Right hindlimb (tissue), 1 donor: ENCODE results near the gene BZW1.

Source experiments
- DNase-seq: peaks from one replicate; pipeline ENCODE4 v3.0.0-alpha.2; 2018

Gene BZW1

DNA sequence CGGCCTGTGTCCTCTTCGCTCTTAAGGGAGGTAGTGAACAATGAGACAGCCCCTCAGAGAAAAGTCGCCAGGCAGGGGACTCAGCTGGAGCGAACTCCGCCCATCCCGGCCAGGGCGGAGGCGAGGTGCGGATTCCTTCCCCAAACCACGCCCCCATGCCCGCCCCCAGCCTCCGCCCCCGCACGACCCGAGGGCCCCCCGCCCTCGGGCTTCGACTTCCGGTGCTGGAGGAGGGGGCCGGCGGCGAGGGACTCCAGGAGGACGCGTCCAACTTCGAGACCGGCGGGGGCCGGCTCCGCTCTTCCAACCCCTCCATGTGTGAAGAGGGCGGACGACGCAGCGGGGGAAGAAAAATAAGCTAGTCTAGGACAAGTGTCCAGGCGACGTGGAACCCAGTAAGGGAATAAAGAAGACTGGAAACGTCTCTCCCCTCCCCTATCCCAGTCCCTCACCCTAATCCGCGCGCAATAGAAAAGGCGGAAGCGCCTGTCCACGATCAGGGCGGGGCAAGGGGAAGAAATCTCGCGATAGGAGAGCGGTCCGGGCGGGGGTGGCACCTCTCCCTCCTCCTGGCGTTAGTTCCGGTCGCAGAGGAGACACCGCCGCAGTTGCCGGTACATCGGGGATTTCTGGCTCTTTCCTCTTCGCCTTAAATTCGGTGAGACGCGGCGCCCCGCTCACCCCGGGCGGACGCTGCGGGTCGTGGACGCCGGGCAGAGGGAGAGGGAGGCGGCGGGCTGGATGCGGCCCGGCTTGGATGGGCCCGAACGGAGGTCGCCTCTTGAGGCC, at the start of gene BZW1:
TSS of gene BZW1 (plus strand) at position 578 of the 789 bp plus-strand sequence. CDS start 1,308 bp downstream, outside the sequence.
- peak; percentile 98 for DNase-seq

DNA sequence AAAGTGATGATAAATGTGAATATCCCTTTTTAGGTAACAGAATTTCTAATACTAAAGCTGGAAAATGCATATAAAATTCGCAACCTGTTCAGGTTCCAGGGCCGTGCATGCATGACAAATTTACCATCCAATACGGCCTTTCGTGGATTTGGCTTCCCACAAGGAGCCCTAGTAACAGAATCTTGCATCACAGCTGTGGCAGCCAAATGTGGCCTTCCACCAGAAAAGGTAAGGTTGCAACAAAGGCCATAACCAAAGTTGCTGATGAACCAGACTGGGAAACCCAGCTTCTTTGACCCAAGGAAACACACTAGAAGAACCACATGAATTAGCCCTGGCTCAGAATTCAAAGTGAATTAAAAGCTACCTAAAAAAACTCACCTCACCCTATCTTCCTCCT, 49.6 kb upstream of the BZW1 start:
- DNase-seq, result no peak

DNA sequence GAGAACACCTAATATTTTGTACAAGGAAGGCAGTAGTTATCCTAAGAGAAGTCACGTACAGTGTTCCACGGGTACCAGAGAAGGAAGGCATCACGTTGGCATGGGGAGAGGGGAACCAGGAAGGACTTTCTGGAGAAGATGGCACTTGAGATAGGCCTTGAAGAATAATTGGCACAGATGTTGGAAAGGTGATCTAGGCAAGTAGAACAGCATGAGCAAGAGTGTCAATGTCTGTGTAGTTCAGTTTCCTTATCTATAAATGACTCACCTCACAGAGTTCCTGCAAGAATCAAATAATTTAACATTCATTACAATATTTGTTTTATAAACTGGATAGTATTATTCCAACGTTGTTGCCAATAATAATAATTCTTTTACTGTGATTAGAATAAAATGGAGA, 48.3 kb upstream of the BZW1 start:
- DNase-seq, result no peak

DNA sequence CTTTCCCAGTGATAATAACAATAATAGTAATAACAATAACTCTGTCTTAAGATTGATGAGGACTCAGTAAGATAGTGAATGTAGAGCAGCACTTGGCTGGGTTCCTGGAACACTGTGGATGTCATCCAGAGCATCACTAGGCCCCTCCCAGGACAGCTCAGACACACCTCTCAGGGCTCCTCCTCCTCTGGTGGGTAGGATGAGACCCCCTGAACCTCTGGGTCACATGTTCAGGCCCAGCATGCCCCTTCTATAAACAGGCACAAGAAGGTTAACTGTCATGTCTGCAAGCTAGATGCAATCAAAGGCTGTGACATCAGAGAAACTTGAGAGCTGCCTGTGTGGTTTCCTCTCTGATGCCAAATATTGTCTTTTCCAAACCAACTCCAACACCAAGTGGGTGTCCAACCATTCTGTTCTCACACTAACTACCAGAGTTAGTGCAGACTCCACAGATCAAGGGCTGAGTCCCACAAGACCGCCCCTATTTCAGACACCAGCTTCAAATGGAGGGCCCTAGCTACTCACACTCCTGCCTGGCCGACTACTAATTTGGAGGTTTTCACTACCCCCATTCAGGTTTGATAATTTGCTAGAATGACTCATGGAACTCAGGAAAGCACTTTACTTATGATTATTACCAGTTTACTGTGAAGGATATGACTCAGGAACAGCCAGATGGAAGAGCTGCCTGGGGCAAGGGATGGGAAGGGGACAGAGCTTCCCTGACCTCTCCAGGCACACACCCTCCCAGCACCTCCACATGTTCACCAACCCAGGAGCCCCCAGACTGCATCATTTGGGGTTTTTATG, 46.4 kb upstream of the BZW1 start:
- DNase-seq, result no peak

DNA sequence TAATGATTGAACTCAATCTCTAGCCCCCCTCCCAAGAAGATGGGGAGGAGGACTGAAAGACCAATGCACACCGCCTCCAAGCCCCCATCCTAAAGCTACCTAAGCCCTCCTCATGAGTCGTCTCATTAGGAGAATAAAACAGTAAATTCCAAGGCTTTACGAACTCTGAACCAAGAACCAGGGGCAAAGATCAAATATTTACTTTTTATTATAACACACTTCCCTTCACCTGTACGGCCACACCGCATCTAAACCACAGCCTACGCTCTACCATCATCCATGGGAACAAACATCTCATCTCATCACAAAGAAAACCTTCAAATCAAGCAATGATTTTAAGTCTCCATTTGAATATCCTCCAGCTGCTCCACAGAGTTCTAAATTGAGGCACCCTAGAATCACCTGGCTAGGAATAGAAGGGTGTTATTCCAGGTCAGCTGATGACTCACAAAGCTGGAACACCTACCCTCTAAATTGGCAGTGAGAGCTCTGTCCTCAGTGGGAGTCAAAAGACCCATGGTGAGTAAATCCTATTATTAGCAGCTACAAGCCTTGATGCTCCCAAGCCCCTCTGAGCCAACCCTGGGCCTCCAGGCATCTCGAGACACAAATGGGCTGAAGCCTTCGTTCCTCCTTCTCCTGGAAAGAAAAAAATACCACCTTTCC, 45.6 kb upstream of the BZW1 start:
- DNase-seq, result no peak

DNA sequence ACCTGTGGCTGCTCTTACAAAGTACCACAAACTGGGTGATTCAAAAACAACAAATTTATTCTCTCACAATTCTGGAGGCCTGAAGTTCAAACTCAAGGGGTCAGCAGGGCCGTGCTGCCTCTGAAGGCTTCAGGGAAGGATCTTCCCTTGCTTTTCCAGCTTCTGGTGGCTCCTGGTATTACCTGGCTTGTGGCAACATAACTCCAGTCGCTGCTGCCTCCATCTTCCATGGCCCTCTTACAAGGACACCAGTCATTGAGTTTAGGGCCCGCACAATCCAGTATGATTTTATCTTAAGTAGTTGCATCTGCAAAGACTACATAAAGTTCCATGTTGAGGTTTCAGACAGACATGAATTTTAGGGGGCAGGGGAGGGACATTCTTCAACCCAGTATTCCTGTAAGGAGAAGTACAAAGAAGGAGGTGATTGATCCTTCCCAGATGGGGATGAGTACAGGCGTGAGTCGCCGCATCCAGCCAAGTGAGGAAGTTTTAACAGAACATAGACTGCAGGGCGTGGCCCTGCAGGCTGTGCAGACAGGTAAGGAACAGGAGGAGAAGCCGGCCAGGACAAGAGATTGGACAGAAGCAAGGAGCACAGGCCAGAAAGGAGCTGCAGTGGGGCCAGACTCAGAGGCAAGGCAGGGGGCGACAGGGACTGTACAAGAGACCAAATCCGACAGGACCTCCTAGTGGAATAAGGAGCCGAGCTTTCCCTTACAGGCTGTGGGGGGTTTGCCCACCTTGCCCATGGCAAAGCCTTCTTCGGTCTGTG, 44.4 kb upstream of the BZW1 start:
- DNase-seq, result no peak

DNA sequence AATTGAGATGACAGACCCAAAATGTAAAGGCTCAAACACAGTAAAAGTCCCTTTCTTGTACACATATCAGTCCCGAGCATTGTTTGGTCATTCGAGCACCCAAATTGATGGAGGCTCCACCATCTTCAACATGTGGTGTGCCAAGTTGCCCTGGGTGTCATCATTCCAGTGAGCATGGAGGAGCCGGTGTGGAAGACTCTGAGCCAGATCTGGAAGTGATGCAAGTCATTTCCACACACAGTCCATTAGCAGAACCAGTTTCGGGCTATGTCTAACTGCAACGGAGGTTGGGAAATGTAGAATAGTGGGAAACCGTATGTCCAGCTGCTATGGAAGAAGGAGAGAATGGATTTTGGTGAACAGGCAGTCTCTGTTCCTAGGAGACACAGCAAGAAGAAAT, 40.9 kb upstream of the BZW1 start:
- DNase-seq, result no peak

DNA sequence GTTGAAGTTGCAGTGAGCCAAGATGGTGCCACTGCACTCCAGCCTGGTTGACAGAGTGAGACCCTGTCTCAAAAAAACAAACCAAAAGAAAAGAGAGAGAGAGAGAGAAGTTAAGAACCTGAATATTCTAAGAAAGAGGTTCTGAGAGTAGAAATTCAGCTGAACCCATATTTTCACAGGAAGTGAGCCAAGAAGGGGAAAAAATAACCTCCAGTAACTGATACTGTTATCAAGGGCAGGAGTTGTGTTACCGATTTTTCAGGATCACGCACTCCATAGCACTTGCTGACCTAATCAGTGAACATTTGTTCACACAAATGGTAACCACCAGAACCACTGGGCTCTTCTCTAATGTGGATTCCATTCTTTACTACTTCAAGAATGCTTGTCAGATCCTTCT, 39.1 kb upstream of the BZW1 start:
- no peak for DNase-seq

DNA sequence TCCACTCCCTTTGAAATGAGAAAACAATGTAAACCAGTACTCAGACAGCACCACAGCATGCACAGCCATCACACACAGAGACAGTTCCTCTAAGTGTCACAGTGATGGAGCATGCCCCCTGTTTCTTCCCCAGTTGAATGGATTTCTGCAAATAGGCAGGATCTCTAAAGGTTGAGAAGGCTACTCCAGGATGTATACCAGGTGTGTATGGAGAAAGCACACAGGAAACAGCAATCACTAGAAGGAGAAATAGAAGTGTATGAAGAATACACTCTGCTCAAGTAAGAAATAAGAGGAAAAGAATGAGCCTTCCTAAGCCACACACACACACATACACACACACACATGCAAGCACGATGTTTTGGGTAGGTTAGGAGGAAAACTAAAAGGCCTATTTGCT, 38.6 kb upstream of the BZW1 start:
- DNase-seq, result no peak

DNA sequence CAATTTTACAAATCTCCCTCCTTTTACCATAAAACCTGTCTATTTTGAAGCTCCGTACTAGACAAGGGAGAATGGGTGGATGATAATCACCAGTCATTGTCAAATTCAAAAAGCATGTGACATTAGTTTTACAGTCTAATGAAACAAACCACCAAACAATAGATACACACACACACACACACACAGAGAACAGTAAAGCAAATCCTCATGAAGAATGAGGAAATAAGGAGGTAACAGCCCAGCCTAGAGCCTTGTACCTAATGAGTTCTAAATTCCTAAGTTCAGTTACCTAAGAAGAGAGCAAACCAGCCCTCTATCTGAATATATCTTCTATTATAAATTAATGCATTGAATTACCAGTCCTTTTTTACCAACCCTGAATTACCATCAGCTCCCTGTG, 36.8 kb upstream of the BZW1 start:
- no peak for DNase-seq

DNA sequence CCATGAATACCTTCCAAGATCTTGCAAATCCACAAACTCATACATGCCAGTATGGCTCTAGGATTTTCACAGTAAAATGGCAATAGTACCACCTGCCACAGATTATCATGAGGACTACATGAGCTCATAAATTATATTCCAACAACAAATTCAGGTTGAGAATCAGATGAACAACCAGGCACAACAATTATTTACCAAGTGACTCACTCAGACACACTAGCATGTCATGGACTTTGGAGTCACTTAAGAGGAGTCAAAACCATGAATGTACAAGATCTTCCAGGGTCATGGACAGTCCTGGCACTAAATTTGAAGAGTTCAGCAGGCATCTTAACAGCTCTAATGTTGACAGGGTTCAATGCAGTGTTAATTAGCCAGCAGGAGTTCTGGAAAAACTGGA, 34.4 kb upstream of the BZW1 start:
- no peak for DNase-seq

DNA sequence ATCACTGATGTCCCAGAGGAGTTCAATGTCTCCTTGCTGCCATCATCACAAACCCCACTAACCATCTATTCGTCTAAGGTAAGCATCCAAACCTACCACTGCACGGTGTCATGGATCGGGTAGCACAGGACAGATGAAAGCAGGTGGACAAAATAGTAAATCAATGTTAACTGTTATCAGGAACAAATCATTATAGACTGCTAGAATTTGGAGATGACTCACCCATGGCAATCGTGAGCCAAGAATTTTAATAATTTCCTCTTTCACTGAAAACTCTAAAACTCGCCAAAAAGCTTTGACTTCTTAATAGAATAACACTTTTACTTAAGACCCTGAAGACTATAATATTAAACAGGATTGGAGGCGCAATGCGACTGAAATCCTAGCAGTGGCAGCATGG, 33.7 kb upstream of the BZW1 start:
- DNase-seq, result no peak

DNA sequence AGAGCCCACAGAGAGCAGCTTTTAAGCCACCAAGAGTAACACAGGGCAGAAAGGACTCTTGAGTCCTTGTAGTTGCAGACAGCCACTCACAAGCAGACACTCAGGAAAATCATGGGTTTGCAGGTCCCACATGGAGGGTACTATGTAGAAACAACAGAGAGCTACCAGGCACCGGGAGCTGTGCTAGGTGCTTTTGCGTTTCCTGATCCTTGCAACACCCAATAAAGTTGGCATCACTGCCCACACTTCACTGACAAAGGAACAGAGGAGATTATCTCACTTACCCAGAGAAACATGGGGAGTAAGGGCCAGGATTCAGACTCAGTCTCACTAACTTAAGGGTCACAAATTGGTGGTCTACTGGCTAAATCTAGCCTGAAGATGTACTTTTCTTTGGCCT, 32.5 kb upstream of the BZW1 start:
- DNase-seq, result no peak

DNA sequence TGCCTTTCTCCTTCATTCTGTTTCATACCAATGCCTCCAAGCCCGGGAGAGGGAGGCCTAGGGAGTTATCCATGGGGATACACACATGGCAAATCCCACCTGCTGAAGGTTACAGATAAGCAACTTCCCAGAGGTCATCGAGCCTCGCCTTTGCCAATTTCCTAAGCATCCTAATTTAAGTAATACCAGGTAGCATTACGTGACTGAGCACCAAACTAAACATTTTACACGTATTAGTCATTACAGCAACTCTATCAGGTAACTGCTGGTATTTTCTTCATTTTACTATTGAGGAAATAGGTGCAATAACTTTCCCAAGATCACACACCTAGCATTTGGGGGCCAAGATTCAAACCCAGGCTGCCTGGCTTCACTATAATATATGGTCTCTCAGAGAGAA, 30.1 kb upstream of the BZW1 start:
- DNase-seq, result no peak

DNA sequence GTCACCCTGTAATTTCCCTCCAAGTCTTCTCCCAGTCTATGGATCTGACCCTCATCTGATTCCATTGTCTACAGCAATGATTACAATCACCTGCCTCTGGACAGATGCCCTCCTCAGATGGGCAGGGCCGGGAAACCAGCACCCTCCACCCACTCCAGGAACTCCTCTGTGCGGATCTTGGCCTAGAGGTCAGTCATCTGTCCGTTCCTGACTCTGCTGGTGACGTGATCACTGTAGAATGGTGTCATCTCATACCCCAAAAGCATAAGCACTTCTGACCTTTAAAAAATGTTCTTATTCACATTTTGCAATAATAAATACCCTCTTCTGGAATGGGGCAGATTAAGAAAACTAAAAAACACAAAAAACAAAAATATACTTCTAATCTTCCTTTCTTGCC, 29.5 kb upstream of the BZW1 start:
- DNase-seq, result no peak

DNA sequence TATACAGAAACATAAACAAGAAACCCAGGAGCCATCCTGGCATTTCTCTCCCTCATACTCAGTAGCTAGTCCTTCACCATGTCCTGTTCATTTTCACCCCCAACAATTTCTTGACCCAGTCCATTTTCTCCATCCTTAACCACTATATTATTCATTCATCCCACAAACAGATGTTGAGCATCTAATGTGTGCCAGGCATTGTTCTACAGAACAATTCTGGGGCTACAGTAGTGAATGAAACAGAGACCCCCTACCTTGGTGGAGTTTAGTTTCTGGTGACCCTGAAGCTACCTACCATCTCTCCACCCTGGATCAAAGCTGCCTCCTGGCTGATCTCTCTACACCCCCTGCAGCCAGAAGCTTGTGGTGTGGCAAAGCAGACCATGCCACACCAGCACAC, 27.5 kb upstream of the BZW1 start:
- DNase-seq, result no peak

DNA sequence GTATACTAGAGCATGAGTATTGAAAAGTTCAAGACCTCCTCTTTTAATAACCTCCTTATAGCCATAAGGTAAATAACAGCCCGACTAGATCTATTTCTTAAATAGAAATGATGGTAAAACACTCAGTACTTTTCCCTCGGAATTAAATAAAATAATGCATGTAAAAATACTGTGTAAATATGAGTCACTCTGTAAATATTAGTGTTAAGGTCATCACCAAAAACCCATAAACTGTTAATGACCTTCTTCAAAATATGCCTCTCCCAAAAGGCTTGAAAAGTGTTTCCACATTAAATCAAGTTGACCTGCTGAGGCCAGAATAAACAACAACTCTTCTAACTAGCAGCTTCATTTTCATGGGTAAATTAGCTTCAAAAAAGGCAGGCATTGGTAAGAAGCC, 25.3 kb upstream of the BZW1 start:
- DNase-seq, result no peak

DNA sequence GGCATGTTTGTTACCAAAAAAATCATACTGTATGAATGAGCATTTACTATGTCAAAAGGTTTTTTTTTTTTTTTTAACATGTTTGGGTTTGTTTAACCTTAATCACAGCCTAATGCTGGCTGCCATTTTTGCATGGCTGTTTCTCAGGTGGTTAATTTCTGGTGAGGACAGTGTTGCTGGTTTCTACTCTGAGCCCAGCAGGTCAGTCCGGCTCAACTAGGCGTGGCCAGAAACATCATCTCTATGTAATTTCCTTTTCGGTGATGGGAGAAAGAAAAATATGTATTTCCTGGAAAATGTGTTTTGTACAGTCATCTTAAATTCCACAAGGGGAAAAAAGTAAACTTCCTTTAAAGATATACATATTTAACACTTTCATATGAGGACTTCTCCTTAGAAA, 24.9 kb upstream of the BZW1 start:
- DNase-seq, result peak; percentile 27

DNA sequence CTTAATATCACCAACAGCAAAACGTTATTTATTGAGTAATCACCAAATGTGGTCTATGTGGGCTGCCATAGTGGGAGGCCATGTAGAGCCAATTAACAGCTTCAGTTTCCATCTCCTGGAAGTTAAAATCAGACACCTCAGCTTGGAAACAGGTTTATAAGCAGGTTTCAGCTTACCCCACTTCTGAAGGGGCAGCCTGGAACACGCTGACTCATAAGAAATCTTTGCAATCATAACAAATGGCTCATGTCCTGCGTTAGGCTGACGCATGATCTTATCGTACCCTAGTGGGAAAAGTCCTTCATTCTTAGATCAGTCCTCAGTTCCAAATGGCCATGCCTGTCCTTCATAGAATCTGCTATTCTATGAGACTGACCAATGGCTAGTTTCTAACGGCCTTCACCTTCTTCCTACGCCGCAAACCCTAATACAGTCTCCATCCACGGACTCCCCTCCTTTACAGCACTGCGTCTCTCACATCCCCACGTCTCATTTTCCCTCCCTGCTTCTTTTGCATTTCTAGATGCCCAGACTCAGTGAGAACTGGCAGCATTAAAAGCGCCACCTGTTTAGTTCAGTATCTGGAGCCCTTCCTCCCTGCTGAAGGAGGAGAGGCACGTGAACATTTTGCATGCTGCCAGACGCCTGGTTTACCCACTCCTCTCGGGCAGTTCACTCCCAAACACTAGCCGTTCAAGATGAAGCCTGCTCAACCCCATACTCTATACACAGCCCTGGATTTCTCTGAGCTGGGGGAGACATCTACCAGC, 24.2 kb upstream of the BZW1 start:
- DNase-seq, result no peak

DNA sequence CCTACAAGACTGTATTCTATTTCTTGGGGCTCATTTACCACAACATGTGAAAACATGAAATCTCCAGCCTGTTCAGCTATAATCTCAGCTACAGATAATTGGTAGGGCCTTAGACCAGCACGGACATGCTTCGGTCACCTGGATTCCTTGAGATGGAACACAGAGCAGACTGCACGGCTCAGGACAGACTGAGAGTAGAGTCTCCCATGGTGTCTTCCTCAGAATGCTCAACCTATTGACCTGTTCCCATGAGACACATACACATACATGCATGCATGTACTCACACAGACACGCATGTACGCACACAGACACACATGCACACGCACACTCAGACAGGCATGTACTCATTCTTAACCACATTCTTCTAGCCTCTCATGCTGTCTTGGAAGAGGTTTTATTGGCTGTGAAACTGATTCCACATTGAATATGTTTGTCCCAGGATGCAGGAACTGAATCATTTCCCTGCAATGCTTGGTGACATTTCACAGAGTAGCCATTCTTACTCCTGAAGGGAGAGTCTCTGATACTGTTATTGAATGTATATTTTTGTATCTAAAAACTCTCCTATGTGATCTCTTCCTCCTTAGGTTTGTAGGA, 23.5 kb upstream of the BZW1 start:
- DNase-seq, result no peak

DNA sequence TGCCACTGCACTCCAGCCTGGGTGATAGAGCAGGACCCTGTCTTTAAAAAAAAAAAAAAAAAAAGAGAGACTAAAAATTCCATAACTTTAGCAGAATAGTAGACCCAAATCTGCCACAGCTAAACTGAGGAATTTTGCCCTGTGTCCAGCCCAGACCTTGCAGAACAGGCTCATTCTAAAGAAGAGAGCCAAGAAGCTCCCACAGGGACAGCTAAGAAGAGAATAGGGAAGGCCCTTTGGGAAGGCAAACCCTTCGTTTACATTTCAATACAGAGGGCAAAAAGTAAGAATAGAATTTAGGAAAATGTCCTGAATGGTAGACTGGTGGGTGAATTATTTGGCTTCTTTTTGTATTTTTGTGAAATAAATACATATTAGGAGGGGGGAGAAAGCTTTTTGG, 21.5 kb upstream of the BZW1 start:
- no peak for DNase-seq

DNA sequence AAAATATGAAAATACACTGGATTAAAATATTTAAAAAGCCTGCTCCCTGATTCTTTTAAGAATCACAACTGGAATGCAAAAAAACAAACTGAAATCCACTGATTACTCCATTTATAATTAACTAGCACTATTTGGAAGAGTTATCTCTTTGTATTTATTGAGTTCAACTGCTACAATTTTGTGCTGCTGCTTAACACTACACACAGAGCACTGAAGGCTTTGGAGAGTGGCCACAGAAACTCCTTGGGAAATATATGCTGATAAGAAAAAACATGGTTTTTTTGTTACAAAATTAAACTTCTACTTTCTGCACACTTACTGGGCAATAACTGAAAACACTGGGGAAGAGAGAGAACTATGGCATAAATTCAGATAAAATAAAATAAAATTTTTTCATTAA, 19.8 kb upstream of the BZW1 start:
- DNase-seq, result no peak
